PC-3 (cell line): Measurements from ENCODE around the gene RIMBP2. TPM values are rescaled to one million over a fixed set of nuclear protein-coding genes. Genes with fewer than 3 reads are reported as not detected.

Source experiments
- ATAC-seq: fragments of 200-7000 bp; cut with Tn5 transposase; 2 replicates; pipeline ENCODE4 v1.9.1; 2020; ENCODE audit warnings: mild to moderate bottlenecking, moderate library complexity
- BruUV-seq: library from RNA; stranded (reverse); fragments of 400-500 nt; replicated peaks from 2 replicates; lab custom pipeline; 2021; lab: Mats Ljungman, UMichigan
- CTCF ChIA-PET: fragments of 300-600 bp; sonication (Branson Sonifier 250); formaldehyde crosslinking; loops from one replicate; lab custom pipeline; 2022; ENCODE audit warnings: antibody characterized with exemption; lab: Charles Lee
- POLR2A ChIA-PET: fragments of 300-600 bp; sonication (Branson Sonifier 250); formaldehyde crosslinking; loops from one replicate; lab custom pipeline; 2022; ENCODE audit warnings: antibody characterized with exemption; ENCODE audit not compliant: unreplicated experiment; lab: Charles Lee
- DNase-seq: peaks from one replicate; pipeline ENCODE4 v3.0.0-alpha.2; 2015
- H2AFZ ChIP-seq: fragments of 300-600 bp; sonication (generic); 2 replicates; pipeline ENCODE4 v1.6.0; 2016; ENCODE audit warnings: antibody characterized with exemption, low read length
- H3F3A ChIP-seq: fragments of 300-600 bp; sonication (generic); one replicate; pipeline ENCODE4 v1.6.0; 2017; ENCODE audit warnings: antibody characterized with exemption, low read length, control low read depth, mild to moderate bottlenecking; ENCODE audit not compliant: unreplicated experiment
- H3K27ac ChIP-seq: fragments of 300-600 bp; sonication (generic); 2 replicates; pipeline ENCODE4 v1.5.1; 2016; ENCODE audit warnings: mild to moderate bottlenecking, low read length
- H3K27me3 ChIP-seq: fragments of 300-600 bp; sonication (generic); 2 replicates; pipeline ENCODE4 v1.6.1; 2016; ENCODE audit warnings: low read length, mixed read lengths
- H3K36me3 ChIP-seq: fragments of 300-600 bp; sonication (generic); 2 replicates; pipeline ENCODE4 v1.6.1; 2016; ENCODE audit warnings: low read depth, mixed run types, low read length, mixed read lengths
- H3K4me1 ChIP-seq: fragments of 300-600 bp; sonication (generic); 2 replicates; pipeline ENCODE4 v1.5.1; 2016; ENCODE audit warnings: low read length; ENCODE audit not compliant: insufficient read depth
- H3K4me2 ChIP-seq: fragments of 300-600 bp; sonication (generic); 2 replicates; pipeline ENCODE4 v1.6.0; 2016; ENCODE audit warnings: low read length
- H3K4me3 ChIP-seq: fragments of 300-600 bp; sonication (generic); 2 replicates; pipeline ENCODE4 v1.5.1; 2016; ENCODE audit warnings: mild to moderate bottlenecking, low read length, mixed read lengths
- H3K79me2 ChIP-seq: fragments of 300-600 bp; sonication (generic); 2 replicates; pipeline ENCODE4 v1.6.1; 2017; ENCODE audit warnings: low read length, mixed read lengths
- H3K9ac ChIP-seq: fragments of 300-600 bp; sonication (generic); 2 replicates; pipeline ENCODE4 v1.6.0; 2016; ENCODE audit warnings: mild to moderate bottlenecking, low read length
- H3K9me2 ChIP-seq: fragments of 300-600 bp; sonication (generic); replicated peaks from 2 replicates; pipeline ENCODE4 v1.6.1; 2016; ENCODE audit warnings: mixed run types, low read length, mixed read lengths
- H3K9me3 ChIP-seq: fragments of 300-600 bp; sonication (generic); 2 replicates; pipeline ENCODE4 v1.6.1; 2016; ENCODE audit warnings: low read length, mixed read lengths
- H4K20me1 ChIP-seq: fragments of 300-600 bp; sonication (generic); 2 replicates; pipeline ENCODE4 v1.6.1; 2016; ENCODE audit warnings: low read length, mixed read lengths
- CTCF ChIP-seq: fragments of 300-600 bp; sonication (generic); conservative IDR thresholded peaks from 2 replicates; pipeline ENCODE4 v1.5.1; 2017; ENCODE audit warnings: antibody characterized with exemption, low read depth, mild to moderate bottlenecking, low read length
- EZH2 ChIP-seq: fragments of 300-600 bp; sonication (generic); IDR thresholded peaks from one replicate; pipeline ENCODE4 v1.6.1; 2017; ENCODE audit warnings: antibody characterized with exemption, mild to moderate bottlenecking, low read length; ENCODE audit not compliant: unreplicated experiment
- EZH2phosphoT487 ChIP-seq: fragments of 300-600 bp; sonication (generic); IDR thresholded peaks from 2 replicates; pipeline ENCODE4 v1.6.1; 2018; ENCODE audit warnings: mild to moderate bottlenecking, antibody characterized with exemption, low read length, borderline replicate concordance
- intact Hi-C: fragments of 100-400 bp; cut with micrococcal nuclease; formaldehyde crosslinking; loops from 2 replicates; pipeline ENCODE4 v1.9.0; 2023
- total RNA-seq: library from RNA; depleted of rRNA; stranded (reverse); fragments of >200 nt; gene quantifications from 2 replicates; pipeline ENCODE4 v1.2.3, GENCODE V29; 2014

Gene RIMBP2
- total RNA-seq, 1 experiment from 2014 or later = not detected

GRCh38 chr12:130639476-130640424, 76.3 kb downstream of the RIMBP2 start:
- DNase-seq (no peak), ATAC-seq (no peak)
- intact Hi-C loops = no loop called here
- no peaks in the 10 kb centered on the region for H3K36me3 ChIP-seq
- BruUV-seq = no TSS peak
- no peak overlapping the region for H3K9ac ChIP-seq
- no peak overlapping the region for H3K27ac ChIP-seq
- TF ChIP-seq EZH2phosphoT487 = no peak
- TF ChIP-seq EZH2 = no peak
- no peak for TF ChIP-seq CTCF
- POLR2A ChIA-PET = no interaction called here
- H3K27me3 ChIP-seq = no peaks in the 10 kb centered on the region
- CTCF ChIA-PET = no interaction called here
- H3K4me3 ChIP-seq = no peak overlapping the region
- no peaks in the 10 kb centered on the region for H4K20me1 ChIP-seq
- H3K9me2 ChIP-seq = no peaks in the 10 kb centered on the region
- H3K79me2 ChIP-seq = no peaks in the 10 kb centered on the region
- H3K4me1 ChIP-seq = no peaks in the 10 kb centered on the region
- no peak overlapping the region for H2AFZ ChIP-seq
- H3K4me2 ChIP-seq = no peak overlapping the region
- H3K9me3 ChIP-seq = no peaks in the 10 kb centered on the region
- H3F3A ChIP-seq = no peaks in the 10 kb centered on the region

DNA sequence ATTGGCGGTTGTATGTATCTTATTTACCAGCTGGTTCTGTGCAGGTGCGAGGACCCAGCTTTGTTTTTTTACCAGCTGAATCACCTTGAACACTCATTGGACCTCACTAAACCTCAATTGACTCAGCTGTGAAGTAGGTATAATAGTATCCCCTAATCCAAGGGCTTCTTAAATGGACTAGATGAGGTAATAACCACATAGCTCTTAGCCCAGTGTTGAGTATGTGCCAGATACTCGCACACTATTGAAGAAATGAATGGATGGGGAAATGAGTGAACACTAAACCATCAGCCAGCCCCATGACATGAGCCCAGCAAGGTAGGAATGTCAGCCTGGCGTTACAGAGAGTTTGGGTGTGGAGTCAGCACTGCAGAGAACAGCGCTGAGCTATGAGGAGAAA, 79.7 kb downstream of the RIMBP2 start:
- Histone ChIP-seq H3K27ac (no peak overlapping the region), H3K79me2 (no peaks in the 10 kb centered on the region), H3K27me3 (no peaks in the 10 kb centered on the region), H2AFZ (no peak overlapping the region), H3K9me2 (no peaks in the 10 kb centered on the region), H3K36me3 (no peaks in the 10 kb centered on the region), H3K4me3 (no peak overlapping the region), H4K20me1 (no peaks in the 10 kb centered on the region), H3K4me2 (no peak overlapping the region), H3K4me1 (no peaks in the 10 kb centered on the region), H3K9ac (no peak overlapping the region), H3K9me3 (no peaks in the 10 kb centered on the region), H3F3A (no peaks in the 10 kb centered on the region)
- ChIA-PET POLR2A (no interaction called here), CTCF (no interaction called here)
- BruUV-seq = no TSS peak
- ATAC-seq (no peak), DNase-seq (no peak)
- intact Hi-C loops = no loop called here
- no peak for TF ChIP-seq EZH2phosphoT487
- no peak for TF ChIP-seq EZH2
- no peak for TF ChIP-seq CTCF

DNA sequence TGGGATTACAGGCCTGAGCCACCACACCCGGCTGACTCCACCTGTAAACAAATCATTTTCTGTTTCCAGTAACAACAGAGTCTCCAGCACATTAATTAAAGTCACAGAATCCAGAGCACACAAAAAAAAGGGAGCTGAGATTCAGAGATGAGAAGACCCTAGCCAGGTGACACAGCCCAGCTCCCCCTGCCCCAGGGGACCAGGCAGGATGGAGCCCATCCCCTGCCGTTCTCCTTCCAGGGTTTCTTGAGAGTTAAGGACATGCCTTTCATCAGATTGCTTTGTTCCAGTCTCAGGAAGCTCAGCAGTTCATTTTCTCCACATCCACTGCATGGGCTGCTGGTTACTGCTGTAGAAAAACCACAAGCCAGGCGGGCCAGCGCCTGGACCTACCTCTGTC, 81.2 kb downstream of the RIMBP2 start:
- H4K20me1 ChIP-seq = no peaks in the 10 kb centered on the region
- ATAC-seq (no peak), DNase-seq (no peak)
- H3K4me3 ChIP-seq = no peak overlapping the region
- ChIA-PET CTCF (no interaction called here), POLR2A (no interaction called here)
- H3K9ac ChIP-seq = no peak overlapping the region
- H3K9me2 ChIP-seq = no peaks in the 10 kb centered on the region
- H3F3A ChIP-seq = no peaks in the 10 kb centered on the region
- no peaks in the 10 kb centered on the region for H3K27me3 ChIP-seq
- no peak overlapping the region for H3K27ac ChIP-seq
- no peak overlapping the region for H2AFZ ChIP-seq
- no peaks in the 10 kb centered on the region for H3K4me1 ChIP-seq
- BruUV-seq = no TSS peak
- H3K9me3 ChIP-seq = no peaks in the 10 kb centered on the region
- intact Hi-C loops = no loop called here
- TF ChIP-seq CTCF (no peak), EZH2 (no peak)
- no peak overlapping the region for H3K4me2 ChIP-seq
- no peaks in the 10 kb centered on the region for H3K36me3 ChIP-seq
- no peaks in the 10 kb centered on the region for H3K79me2 ChIP-seq
